HepG2 (cell line): Measurements from ENCODE around the gene DLG1.

ENCODE experiments used
- ATF2 ChIP-seq: sonication (generic); formaldehyde crosslinking; IDR thresholded peaks from 2 replicates; pipeline ENCODE4 v1.4.0; 2020; ENCODE audit warnings: missing genetic modification reagents
- ESRRA ChIP-seq: sonication (generic); formaldehyde crosslinking; IDR thresholded peaks from 2 replicates; pipeline ENCODE4 v1.5.1; 2020; ENCODE audit warnings: mild to moderate bottlenecking, low read depth, missing genetic modification reagents
- FOXA3 ChIP-seq: IDR thresholded peaks from 2 replicates; pipeline ENCODE4 v1.6.1; 2016; ENCODE audit warnings: missing genetic modification reagents, missing compliant biosample characterization
- MIER2 ChIP-seq: IDR thresholded peaks from 2 replicates; pipeline ENCODE4 v1.6.1; 2016; ENCODE audit warnings: missing biosample characterization, missing genetic modification reagents
- MYC ChIP-seq: sonication (generic); formaldehyde crosslinking; IDR thresholded peaks from 2 replicates; pipeline ENCODE4 v1.9.0; 2021; ENCODE audit warnings: missing genetic modification reagents, borderline replicate concordance
- POLR2A ChIP-seq, 2 experiments: IDR thresholded peaks; 2 replicates each; pipeline ENCODE4 v1.6.1; 2011; ENCODE audit warnings: low read depth in 2 of 2, low read length in 2 of 2, mild to moderate bottlenecking in 1 of 2, moderate library complexity in 1 of 2; ENCODE audit not compliant: insufficient read depth in 1 of 2
- RAD51 ChIP-seq: fragments of 450-650 bp; IDR thresholded peaks from 2 replicates; pipeline ENCODE4 v1.6.1; 2016; ENCODE audit warnings: borderline replicate concordance
- ZBTB1 ChIP-seq: sonication (generic); formaldehyde crosslinking; IDR thresholded peaks from 2 replicates; pipeline ENCODE4 v1.4.0; 2020; ENCODE audit warnings: missing genetic modification reagents, borderline replicate concordance
- ZBTB43 ChIP-seq: sonication (generic); formaldehyde crosslinking; conservative IDR thresholded peaks from 2 replicates; pipeline ENCODE4 v1.4.0; 2020; ENCODE audit warnings: missing genetic modification reagents
- ZFP1 ChIP-seq: IDR thresholded peaks from 2 replicates; pipeline ENCODE4 v1.6.1; 2016
- ZNF609 ChIP-seq: sonication (generic); formaldehyde crosslinking; IDR thresholded peaks from 2 replicates; pipeline ENCODE4 v1.4.0; 2020; ENCODE audit warnings: mild to moderate bottlenecking, missing genetic modification reagents, borderline replicate concordance
- ZNF777 ChIP-seq: sonication (generic); formaldehyde crosslinking; IDR thresholded peaks from 2 replicates; pipeline ENCODE4 v1.4.0; 2020; ENCODE audit warnings: missing genetic modification reagents
- TF ChIP-seq, protein P1 (sequence below): IDR thresholded peaks from 2 replicates; pipeline ENCODE4 v1.6.1; 2012; ENCODE audit warnings: inconsistent platforms
- TF ChIP-seq, protein P2 (sequence below): sonication (generic); formaldehyde crosslinking; IDR thresholded peaks from 2 replicates; pipeline ENCODE4 v1.8.1; 2023; ENCODE audit warnings: missing genetic modification reagents, mild to moderate bottlenecking, borderline replicate concordance

- TF ChIP-seq ZFP1 (CRISPR knock-in tag) (no peak), ZBTB1 (CRISPR knock-in tag) (no peak), ZNF609 (CRISPR knock-in tag) (no peak), ZNF777 (CRISPR knock-in tag) (no peak), ATF2 (no peak), POLR2A (IDR thresholded peaks at IDR 0.05; ENCODE audit: insufficient read depth in 1 of 2, low read depth in 2 of 2, low read length in 2 of 2) (no peak), ZBTB43 (CRISPR knock-in tag) (no peak), ESRRA (CRISPR knock-in tag) (no peak), FOXA3 (CRISPR knock-in tag) (no peak), RAD51 (no peak), MYC (no peak), MIER2 (CRISPR knock-in tag) (no peak)
- TF ChIP-seq, protein P1, sequence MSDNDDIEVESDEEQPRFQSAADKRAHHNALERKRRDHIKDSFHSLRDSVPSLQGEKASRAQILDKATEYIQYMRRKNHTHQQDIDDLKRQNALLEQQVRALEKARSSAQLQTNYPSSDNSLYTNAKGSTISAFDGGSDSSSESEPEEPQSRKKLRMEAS = no peak
- TF ChIP-seq, protein P2, sequence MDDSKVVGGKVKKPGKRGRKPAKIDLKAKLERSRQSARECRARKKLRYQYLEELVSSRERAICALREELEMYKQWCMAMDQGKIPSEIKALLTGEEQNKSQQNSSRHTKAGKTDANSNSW = no peak
Observed at GRCh38 chr3:197111685-197112084, 186.7 kb downstream of the DLG1 start.
